GM18868 (cell line): ENCODE measurements around the gene MORC3.
"Not testable (repeated sequence)": the region's sequence is repeated elsewhere in the genome, so short reads cannot be mapped to it uniquely, and the experiment has no call there.

Source experiments
- ATAC-seq: cut with Tn5 transposase; IDR thresholded peaks from one replicate; pipeline ENCODE4 v1.9.1; 2021; ENCODE audit warnings: mild to moderate bottlenecking, moderate library complexity; ENCODE audit not compliant: unreplicated experiment

MORC3 gene

DNA sequence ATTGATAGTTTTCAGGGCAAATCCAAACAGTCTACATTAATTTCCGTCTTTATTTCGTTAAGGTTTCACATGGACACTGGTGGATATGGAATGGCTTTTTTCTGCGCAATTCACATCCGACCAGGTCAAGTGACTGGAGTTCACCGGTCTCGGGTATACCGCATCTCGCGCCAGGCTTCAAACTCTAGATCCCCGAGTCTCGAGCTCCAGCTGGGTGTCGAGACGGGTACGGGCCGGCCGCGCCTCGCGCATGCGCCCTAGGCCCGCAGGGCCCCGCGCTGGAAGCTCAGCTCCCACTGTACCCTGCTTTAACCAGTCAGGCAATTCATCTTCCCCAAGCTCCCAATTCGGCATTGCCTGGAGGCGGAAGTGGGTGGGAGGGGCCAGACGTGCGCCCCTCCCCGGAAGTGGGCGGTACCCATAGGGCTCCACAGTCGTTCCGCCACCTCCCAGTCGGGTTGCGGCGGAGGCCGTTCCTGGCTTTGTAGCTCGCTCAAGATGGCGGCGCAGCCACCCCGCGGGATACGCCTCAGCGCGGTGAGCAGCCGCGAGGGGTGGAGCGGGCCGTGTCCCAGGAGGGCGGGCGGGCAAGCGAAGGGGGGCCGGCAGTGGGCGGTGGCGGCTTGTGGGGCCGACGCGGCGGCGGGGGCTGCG is at the start of gene MORC3:
Gene MORC3, plus strand, starts transcription at position 431 of the 654 bp plus-strand sequence. Its CDS starts 68 bp downstream, at position 499.
- peak; percentile 89 for ATAC-seq

GRCh38 chr21:36270786-36271695 is 49.0 kb upstream of the MORC3 start:
- ATAC-seq: not testable (repeated sequence)

- ATAC-seq: no peak
Observed at GRCh38 chr21:36274128-36274527, 45.9 kb upstream of the MORC3 start.

GRCh38 chr21:36282568-36283230 is 37.3 kb upstream of the MORC3 start:
- ATAC-seq: no peak

DNA sequence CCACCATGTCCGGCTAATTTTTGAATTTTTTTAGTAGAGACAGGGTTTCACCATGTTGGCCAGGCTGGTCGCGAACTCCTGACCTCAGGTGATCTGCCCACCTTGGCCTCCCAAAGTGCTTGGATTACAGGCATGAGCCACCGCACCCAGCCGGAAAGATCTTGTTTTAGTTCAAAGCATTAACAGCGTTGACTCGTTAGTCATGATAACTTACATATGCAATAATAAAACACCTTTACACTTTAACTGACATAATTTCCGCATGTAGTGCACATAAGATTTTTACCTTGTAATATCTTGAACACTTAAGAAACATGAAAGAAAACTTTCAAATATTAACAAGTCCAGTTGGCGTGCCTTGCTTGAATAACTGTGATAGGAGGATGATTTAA is 36.8 kb upstream of the MORC3 start:
- ATAC-seq: not testable (repeated sequence)

GRCh38 chr21:36288651-36289243 is 31.2 kb upstream of the MORC3 start:
- ATAC-seq: no peak

DNA sequence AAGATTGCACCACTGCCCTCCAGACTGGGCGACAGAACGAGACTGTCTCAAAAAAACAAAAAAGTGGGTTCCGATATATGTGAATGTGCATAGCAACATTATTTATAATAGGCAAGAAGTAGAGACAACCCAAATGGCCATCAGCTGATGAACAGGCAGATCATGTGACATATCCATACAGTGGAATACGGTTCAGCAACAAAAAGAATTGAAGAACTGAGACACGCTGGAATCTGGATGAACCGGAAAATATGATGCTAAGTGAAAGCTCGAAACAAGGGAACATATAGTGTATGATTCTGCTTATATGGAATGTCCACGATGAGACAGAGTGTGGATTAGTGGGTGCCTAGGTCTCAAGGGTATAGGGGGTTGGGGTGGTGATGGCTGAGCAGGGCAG is 28.5 kb upstream of the MORC3 start:
- no peak for ATAC-seq

DNA sequence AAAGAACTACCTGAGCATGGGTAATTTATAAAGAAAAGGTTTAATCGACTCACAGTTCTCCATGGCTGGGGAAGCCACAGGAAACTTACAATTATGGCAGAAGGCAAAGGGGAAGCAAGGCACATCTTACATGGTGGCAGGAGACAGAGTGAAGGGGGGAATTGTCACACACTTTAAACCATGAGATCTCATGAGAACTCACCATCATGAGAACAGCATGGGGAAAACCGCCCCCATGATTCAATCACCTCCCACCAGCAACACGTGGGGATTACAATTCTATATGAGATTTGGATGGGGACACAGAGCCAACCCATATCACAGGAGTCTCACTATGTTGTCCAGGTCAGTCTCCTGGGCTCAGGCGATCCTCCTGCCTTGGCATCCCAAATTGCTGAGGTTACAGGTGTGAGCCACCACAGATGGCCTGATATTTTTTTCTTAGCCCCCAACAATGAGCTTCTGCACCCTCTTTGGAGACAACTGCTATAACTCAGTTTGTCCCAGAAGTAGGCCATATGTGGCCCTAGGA is 22.5 kb upstream of the MORC3 start:
- no peak for ATAC-seq

- ATAC-seq: peak; percentile 94
Observed at GRCh38 chr21:36297938-36298572, 21.9 kb upstream of the MORC3 start.

- ATAC-seq: no peak
Observed at GRCh38 chr21:36306872-36307534, 13.0 kb upstream of the MORC3 start.

DNA sequence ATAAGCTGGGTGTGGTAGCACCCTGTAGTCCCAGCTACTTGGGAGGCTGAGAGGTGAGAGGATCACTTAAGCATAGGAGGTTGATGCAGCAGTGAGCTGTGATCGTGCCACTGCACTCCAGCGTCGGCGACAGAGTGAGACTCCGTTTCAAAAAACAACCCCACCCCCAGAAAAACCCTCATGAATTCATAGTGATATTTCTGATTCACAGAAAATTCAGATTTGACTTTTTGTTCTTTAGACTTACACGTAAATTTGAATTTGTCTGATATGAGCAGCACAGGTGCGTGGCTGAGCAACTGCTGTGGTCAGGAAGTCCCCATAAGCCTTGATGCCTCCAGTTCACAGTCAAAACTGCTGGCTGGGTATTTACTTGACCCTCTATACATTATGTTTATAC is 10.0 kb upstream of the MORC3 start:
- peak; percentile 98 for ATAC-seq

DNA sequence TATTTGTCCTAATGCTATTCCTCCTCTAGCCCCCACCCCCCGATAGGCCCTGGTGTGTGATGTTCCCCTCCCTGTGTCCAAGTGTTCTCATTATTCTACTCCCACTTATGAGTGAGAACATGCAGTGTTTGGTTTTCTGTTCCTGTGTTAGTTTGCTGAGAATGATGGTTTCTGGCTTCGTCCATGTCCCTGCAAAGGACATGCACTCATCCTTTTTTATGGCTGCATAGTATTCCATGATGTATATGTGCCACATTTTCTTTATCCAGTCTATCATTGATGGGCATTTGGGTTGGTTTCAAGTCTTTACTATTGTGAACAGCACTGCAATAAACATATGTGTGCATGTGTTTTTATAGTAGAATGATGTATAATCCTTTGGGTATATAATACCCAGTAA is 6.6 kb upstream of the MORC3 start:
- ATAC-seq: not testable (repeated sequence)

DNA sequence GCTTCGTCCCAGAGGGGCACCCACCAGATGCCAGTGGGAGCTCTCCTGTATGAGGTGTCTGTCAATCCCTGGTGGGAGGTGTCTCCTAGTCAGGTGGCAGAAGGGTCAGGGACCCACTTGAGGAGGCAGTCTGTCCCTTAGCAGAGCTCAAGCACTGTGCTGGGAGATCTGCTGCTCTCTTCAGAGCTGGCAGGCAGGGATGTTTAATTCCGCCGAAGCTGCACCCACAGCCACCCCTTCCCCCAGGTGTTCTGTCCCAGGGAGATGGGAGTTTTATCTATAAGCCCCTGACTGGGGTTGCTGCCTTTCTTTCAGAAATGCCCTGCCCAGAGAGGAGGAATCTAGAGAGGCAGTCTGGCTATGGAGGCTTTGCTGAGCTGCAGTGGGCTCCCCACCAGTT is 4.0 kb upstream of the MORC3 start:
- not testable (repeated sequence) for ATAC-seq

GRCh38 chr21:36316872-36317484 is 3.0 kb upstream of the MORC3 start:
- no peak for ATAC-seq

GRCh38 chr21:36319406-36319766 is 611 bp upstream of the MORC3 start:
- not testable (repeated sequence) for ATAC-seq

- peak; percentile 43 for ATAC-seq
Observed at GRCh38 chr21:36320421-36321324, 676 bp downstream of the MORC3 start.

- ATAC-seq: no peak
Observed at GRCh38 chr21:36321325-36322082, 1.5 kb downstream of the MORC3 start.

GRCh38 chr21:36322083-36322424 is 2.1 kb downstream of the MORC3 start:
- no peak for ATAC-seq
